ENCODE data around the gene ZFP36L1. TPM values are rescaled to one million over a fixed set of nuclear protein-coding genes. Genes with fewer than 3 reads are reported as not detected.

Gene ZFP36L1
- total and polyA plus RNA-seq, 2 of the 13 experiments (the other 11 are each of a cell fraction or from before 2014, with no cell fraction given), result 7.4 to 10.2 TPM

GRCh38 chr14:68816183-68816942 is 23.5 kb upstream of the ZFP36L1 start (continued):
- TF ChIP-seq, protein P1, sequence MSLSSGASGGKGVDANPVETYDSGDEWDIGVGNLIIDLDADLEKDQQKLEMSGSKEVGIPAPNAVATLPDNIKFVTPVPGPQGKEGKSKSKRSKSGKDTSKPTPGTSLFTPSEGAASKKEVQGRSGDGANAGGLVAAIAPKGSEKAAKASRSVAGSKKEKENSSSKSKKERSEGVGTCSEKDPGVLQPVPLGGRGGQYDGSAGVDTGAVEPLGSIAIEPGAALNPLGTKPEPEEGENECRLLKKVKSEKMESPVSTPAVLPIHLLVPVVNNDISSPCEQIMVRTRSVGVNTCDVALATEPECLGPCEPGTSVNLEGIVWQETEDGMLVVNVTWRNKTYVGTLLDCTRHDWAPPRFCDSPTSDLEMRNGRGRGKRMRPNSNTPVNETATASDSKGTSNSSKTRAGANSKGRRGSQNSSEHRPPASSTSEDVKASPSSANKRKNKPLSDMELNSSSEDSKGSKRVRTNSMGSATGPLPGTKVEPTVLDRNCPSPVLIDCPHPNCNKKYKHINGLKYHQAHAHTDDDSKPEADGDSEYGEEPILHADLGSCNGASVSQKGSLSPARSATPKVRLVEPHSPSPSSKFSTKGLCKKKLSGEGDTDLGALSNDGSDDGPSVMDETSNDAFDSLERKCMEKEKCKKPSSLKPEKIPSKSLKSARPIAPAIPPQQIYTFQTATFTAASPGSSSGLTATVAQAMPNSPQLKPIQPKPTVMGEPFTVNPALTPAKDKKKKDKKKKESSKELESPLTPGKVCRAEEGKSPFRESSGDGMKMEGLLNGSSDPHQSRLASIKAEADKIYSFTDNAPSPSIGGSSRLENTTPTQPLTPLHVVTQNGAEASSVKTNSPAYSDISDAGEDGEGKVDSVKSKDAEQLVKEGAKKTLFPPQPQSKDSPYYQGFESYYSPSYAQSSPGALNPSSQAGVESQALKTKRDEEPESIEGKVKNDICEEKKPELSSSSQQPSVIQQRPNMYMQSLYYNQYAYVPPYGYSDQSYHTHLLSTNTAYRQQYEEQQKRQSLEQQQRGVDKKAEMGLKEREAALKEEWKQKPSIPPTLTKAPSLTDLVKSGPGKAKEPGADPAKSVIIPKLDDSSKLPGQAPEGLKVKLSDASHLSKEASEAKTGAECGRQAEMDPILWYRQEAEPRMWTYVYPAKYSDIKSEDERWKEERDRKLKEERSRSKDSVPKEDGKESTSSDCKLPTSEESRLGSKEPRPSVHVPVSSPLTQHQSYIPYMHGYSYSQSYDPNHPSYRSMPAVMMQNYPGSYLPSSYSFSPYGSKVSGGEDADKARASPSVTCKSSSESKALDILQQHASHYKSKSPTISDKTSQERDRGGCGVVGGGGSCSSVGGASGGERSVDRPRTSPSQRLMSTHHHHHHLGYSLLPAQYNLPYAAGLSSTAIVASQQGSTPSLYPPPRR (CRISPR knock-in tag; IDR thresholded peaks at IDR 0.05; ENCODE audit: borderline replicate concordance), result no peak
- TF ChIP-seq THAP11 (CRISPR knock-in tag; IDR thresholded peaks at IDR 0.05), result peak; percentile 57; the same call in 1 of the 2 replicates
- TF ChIP-seq MBNL3 (CRISPR knock-in tag; conservative IDR thresholded peaks at IDR 0.05), result no peak
- no peak for TF ChIP-seq SAFB2 (CRISPR knock-in tag; IDR thresholded peaks at IDR 0.05; ENCODE audit: borderline replicate concordance, low read depth)
- TF ChIP-seq NFYC (CRISPR knock-in tag; IDR thresholded peaks at IDR 0.05), result no peak
- peak; percentile 45; the same call in 1 of the 2 replicates for TF ChIP-seq POLR2G (IDR thresholded peaks at IDR 0.05; ENCODE audit: low read depth, low read length)
- no peak for TF ChIP-seq ZNF510 (CRISPR knock-in tag; IDR thresholded peaks at IDR 0.05; ENCODE audit: low read depth)
- no peak for TF ChIP-seq KDM6A (CRISPR knock-in tag; IDR thresholded peaks at IDR 0.05; ENCODE audit: low read depth)
- TF ChIP-seq POLR2AphosphoS5 (IDR thresholded peaks at IDR 0.05; ENCODE audit: low read depth, low read length), result no peak
- no peak for TF ChIP-seq MLLT10 (CRISPR knock-in tag; IDR thresholded peaks at IDR 0.05)
- TF ChIP-seq PREB (CRISPR knock-in tag; IDR thresholded peaks at IDR 0.05), result no peak
- TF ChIP-seq ZC3H13 (CRISPR knock-in tag; IDR thresholded peaks at IDR 0.05), result no peak
- TF ChIP-seq PAWR (CRISPR knock-in tag; IDR thresholded peaks at IDR 0.05; ENCODE audit: borderline replicate concordance), result no peak
- TF ChIP-seq ZNF605 (CRISPR knock-in tag; IDR thresholded peaks at IDR 0.05), result no peak
- TF ChIP-seq, protein P2, sequence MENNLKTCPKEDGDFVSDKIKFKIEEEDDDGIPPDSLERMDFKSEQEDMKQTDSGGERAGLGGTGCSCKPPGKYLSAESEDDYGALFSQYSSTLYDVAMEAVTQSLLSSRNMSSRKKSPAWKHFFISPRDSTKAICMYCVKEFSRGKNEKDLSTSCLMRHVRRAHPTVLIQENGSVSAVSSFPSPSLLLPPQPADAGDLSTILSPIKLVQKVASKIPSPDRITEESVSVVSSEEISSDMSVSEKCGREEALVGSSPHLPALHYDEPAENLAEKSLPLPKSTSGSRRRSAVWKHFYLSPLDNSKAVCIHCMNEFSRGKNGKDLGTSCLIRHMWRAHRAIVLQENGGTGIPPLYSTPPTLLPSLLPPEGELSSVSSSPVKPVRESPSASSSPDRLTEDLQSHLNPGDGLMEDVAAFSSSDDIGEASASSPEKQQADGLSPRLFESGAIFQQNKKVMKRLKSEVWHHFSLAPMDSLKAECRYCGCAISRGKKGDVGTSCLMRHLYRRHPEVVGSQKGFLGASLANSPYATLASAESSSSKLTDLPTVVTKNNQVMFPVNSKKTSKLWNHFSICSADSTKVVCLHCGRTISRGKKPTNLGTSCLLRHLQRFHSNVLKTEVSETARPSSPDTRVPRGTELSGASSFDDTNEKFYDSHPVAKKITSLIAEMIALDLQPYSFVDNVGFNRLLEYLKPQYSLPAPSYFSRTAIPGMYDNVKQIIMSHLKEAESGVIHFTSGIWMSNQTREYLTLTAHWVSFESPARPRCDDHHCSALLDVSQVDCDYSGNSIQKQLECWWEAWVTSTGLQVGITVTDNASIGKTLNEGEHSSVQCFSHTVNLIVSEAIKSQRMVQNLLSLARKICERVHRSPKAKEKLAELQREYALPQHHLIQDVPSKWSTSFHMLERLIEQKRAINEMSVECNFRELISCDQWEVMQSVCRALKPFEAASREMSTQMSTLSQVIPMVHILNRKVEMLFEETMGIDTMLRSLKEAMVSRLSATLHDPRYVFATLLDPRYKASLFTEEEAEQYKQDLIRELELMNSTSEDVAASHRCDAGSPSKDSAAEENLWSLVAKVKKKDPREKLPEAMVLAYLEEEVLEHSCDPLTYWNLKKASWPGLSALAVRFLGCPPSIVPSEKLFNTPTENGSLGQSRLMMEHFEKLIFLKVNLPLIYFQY (CRISPR knock-in tag; IDR thresholded peaks at IDR 0.05; ENCODE audit: borderline replicate concordance), result peak; percentile 80
- TF ChIP-seq, protein P3, sequence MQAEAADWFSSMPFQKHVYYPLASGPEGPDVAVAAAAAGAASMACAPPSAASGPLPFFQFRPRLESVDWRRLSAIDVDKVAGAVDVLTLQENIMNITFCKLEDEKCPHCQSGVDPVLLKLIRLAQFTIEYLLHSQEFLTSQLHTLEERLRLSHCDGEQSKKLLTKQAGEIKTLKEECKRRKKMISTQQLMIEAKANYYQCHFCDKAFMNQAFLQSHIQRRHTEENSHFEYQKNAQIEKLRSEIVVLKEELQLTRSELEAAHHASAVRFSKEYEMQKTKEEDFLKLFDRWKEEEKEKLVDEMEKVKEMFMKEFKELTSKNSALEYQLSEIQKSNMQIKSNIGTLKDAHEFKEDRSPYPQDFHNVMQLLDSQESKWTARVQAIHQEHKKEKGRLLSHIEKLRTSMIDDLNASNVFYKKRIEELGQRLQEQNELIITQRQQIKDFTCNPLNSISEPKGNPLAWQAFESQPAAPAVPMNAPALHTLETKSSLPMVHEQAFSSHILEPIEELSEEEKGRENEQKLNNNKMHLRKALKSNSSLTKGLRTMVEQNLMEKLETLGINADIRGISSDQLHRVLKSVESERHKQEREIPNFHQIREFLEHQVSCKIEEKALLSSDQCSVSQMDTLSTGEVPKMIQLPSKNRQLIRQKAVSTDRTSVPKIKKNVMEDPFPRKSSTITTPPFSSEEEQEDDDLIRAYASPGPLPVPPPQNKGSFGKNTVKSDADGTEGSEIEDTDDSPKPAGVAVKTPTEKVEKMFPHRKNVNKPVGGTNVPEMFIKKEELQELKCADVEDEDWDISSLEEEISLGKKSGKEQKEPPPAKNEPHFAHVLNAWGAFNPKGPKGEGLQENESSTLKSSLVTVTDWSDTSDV (CRISPR knock-in tag; IDR thresholded peaks at IDR 0.05), result no peak; the same call in 1 of the 2 replicates
- no peak for TF ChIP-seq GZF1 (CRISPR knock-in tag; IDR thresholded peaks at IDR 0.05)

All from HepG2 (cell line).